ENCODE data around the gene LY86.
"Not testable (repeated sequence)": the region's sequence is repeated elsewhere in the genome, so short reads cannot be mapped to it uniquely, and the experiment has no call there.

Gene LY86

DNA sequence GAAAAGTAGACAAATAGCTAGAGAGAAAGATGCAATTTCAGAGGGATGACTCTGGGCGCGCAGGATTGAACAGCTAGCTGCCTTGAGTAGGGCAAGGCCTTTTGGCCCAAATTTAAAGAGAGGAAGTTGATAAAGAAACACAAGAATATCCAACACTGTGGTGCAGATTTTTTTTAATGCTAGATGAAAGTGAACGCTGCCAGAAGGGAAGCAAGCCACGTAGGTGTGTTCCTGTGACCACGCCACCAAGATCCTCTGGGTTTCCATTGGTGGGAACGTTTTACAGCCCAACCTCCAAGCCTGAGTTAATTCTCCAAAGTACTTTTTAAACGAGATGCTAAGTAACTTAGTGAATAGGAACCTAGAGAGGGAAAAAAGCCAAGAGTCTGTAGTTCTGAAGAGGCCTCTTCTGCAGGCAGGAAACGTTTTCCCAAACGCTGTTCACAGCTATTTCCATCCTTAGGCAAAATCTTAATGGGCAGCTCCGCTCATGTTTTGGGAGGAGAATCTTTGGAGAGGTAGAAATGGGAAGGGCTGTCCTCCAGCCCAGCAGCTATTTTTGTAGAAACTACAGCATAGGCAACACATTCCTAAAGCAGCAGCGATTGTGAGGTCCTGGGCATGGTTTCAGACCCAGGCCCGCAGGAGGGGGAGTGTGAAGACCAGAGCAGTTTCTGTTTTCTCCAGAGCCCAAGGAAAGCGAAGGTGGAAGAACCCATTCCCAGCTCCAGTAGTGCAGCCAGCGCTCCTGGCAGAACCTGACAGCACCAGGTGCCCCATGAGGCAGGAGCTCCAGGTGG lies 8.2 kb downstream of the LY86 start:
- no peak for DNase-seq (ENCODE audit: low spot score)

GRCh38 chr6:6597682-6598081 lies 9.2 kb downstream of the LY86 start:
- DNase-seq (ENCODE audit: low spot score) = no peak

DNA sequence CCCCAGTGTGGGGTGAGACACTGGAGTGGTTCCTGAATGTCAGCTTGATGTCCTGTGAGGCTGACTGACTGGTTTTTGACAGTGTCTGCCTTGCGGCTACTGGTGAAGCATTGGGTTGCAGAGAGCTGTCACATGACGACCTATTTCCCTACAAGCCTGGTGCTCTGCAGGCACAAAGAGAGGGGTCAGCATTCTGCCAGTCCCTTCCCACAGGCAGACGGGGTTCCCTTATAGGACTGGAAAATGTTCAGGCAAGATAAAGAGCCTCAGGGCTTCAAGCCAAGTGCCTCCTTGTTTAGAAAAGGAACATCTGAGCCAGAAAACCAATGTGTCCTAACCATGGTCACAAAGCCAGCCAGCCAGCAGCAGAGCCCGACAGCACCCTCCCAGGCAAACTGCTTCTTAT lies 11.0 kb downstream of the LY86 start:
- no peak for DNase-seq (ENCODE audit: low spot score)

DNA sequence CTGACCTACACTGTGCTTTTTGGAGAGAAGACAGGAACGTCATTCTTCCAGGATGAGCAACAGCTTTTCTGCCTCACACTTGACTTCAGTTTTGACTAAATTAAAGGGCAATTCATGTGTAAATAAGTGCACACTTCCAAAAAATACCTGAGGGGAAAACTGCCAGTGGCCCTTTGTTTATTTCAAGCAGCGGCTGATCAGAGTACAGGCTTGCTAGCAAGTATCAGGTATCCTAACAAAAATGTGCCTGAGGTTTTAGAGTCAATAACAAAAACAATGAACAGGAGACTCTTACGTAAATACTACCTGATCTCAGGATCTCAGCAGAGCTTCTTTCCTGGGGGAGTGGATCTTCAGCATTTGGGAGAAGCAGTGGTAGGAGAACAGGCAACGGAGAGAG lies 12.4 kb downstream of the LY86 start:
- no peak for DNase-seq (ENCODE audit: low spot score)

GRCh38 chr6:6602262-6602661 lies 13.7 kb downstream of the LY86 start:
- DNase-seq (ENCODE audit: low spot score) = no peak

GRCh38 chr6:6603317-6603716 lies 14.8 kb downstream of the LY86 start:
- DNase-seq (ENCODE audit: low spot score) = no peak

GRCh38 chr6:6604015-6604414 lies 15.5 kb downstream of the LY86 start:
- DNase-seq (ENCODE audit: low spot score) = no peak

DNA sequence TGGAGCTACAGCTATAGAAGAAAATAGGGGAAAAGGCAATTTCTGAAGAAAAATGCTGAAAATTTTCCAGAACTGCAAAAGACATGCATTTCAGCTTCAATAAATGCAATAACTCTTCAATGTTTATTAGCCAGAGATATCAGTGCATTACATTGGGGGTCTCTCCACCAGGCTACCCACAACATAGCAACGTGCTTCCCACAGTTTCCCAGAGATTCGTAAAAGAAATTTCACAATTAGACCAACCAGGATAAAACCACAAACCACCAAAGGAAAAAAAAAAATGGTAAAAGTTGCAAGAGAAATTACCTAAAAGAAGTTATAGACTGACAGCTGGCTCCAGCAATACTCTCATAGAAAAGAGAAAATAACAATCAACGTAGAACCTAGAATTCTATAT lies 16.0 kb downstream of the LY86 start:
- no peak for DNase-seq (ENCODE audit: low spot score)

DNA sequence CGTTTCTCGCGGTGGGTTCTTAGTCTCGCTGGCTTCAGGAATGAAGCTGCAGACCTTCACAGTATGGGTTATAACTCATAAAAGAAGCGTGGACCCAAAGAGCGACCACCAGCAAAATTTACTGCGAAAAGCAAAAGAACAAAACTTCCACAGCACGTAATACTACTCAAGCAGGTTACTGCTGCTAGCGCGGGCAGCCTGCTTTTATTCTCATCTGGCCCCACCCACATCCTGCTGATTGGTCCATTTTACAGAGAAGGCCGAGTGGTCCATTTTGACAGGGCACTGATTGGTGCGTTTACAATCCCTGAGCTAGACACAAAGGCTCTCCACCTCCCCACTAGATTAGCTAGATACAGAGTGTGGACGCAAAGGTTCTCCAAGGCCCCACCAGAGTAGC lies 17.4 kb downstream of the LY86 start:
- DNase-seq (ENCODE audit: low spot score) = no peak

DNA sequence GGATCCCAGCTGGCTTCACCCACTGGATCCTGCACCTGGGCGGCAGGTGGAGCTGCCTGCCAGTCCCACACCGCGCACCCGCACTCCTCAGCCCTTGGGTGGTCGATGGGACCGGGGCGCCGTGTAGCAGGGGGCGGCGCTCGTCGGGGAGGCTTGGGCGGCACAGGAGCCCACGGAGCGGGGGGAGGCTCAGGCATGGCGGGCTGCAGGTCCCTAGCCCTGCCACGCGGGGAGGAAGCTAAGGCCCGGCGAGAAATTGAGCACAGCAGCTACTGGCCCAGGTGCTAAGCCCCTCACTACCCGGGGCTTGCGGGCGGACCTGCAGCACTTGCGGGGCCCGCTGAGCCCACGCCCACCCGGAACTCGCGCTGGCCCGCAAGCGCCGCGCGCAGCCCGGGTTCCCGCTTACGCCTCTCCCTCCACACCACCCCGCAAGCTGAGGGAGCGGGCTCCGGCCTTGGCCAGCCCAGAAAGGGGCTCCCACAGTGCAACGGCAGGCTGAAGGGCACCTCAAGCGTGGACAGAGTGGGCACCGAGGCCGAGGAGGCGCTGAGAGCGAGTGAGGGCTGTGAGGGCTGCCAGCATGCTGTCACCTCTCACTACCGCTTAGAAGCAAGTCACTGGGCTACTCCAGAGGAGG lies 18.0 kb downstream of the LY86 start:
- not testable (repeated sequence) for DNase-seq (ENCODE audit: low spot score)

GRCh38 chr6:6609450-6609849 lies 20.9 kb downstream of the LY86 start:
- DNase-seq (ENCODE audit: low spot score) = no peak

- no peak for DNase-seq (ENCODE audit: low spot score)
These were observed 21.6 kb downstream of the LY86 start for GRCh38 chr6:6610031-6610591.

GRCh38 chr6:6611486-6611885 lies 23.0 kb downstream of the LY86 start:
- no peak for DNase-seq (ENCODE audit: low spot score)

GRCh38 chr6:6612308-6612707 lies 23.8 kb downstream of the LY86 start:
- no peak for DNase-seq (ENCODE audit: low spot score)

DNA sequence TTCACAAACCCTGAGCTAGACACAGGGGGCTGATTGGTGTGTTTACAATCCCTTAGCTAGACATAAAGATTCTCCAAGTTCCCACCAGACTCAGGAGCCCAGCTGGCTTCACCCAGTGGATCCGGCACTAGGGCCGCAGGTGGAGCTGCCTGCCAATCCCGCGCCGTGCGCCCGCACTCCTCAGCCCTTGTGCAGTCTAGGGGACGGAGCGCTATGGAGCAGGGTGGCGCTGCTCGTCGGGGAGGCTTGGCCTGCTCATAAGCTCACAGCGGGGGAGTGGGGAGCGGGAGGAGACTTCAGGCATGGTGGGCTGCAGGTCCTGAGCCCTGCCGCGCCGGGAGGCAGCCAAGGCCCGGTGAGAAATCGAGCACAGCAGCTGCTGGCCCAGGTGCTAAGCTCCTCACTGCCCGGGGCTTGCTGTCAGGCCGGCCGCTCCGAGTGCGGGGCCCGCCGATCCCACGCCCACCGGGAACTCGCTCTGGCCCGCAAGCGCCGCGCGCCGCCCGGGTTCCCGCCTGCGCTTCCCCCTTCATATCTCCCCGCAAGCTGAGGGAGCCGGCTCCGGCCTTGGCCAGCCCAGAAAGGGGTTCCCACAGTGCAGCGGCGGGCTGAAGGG lies 24.7 kb downstream of the LY86 start:
- not testable (repeated sequence) for DNase-seq (ENCODE audit: low spot score)

- DNase-seq (ENCODE audit: low spot score) = peak; percentile 17
These were observed 25.8 kb downstream of the LY86 start for GRCh38 chr6:6614096-6614982.

DNA sequence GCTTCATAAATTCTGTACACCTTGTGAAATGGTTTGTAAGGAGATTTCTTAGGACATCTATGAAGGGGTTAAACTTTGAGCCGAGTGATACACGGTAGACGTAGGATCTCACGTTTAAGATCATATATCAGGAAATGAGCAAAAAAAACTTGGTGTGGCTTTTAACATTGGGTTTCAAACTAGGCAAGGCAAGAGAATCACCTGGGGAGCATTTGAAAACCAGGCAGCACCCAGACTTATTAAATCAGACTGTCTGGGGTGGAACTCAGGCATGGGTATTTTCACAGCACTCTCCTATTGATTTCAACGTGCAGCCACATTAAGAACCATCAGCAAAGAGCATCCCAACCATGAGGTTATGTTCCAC lies 26.4 kb downstream of the LY86 start:
- no peak for DNase-seq (ENCODE audit: low spot score)

DNA sequence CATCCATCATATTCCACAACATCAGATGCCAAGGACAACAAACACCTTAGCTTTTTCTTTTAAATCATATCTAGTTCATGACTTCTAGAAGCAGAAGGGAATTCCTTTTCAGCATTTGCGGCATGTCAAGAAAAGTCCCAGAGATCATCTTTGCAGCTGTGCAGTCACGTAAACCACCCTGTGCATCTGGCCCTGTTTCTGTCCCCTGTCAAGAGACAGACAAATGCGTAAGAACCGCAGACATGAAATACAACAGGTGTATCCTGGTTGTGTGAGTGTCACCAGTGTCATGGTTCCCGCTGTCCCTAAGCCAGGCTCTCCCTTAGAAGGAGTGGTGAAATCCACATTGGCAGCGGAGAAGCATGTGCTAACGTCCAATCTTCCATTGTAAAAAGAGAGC lies 28.1 kb downstream of the LY86 start:
- no peak for DNase-seq (ENCODE audit: low spot score)

DNA sequence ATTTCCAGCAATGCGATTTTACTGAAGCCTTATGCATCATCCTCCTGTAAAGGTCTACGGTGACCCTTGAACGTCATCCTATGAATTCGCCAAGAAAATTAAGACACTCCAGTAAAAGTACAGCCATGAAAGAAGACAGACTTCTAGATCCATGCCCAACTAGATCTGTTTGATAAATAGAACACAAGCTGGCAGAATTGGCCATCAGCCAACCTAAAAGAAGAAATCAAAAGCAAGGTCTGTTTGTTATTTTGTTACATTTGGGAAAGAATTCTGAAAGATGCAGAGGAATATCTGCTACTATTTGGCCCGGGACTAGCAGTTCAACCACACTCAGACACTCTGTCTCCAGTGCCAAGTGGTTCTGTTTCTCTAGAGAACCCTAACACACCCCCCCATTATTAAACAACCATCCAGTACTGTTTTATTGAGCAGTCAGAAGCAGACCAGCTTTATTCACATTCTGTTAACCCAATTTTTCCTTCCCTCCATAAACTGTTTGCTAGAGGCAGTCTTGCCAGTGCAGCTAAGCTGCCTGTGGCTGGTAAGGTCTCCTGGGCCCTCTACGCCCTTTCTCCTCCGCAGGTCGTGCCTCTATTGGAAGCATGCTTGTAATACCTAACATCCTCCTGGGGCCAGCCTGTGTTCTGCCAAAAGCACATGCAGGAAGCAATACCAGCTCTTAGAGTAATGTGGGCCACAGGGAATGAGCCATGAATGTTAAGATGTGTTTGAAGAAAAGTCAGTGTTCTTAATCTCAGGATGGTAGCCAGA lies 30.7 kb downstream of the LY86 start:
- DNase-seq (ENCODE audit: low spot score) = no peak

- DNase-seq (ENCODE audit: low spot score) = no peak
These were observed 32.4 kb downstream of the LY86 start for GRCh38 chr6:6620766-6621425.

DNA sequence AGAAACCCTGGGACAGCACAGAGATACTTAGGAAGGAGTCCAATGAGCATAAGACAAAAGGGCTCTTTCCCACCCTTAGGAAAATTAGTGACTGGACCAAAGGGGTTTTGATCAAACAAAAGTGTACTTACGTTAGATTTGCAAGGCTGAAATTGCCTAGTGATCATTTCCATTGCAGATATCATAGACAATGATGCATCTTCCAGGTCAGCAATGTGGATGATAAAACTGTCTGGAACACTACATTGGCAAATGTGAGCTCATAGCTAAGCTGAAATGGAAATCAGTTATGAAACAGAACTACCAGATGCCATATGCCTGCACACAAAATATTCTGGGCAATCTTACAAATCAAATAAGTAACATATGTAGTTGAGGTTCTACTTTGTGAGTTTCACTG lies 34.0 kb downstream of the LY86 start:
- no peak for DNase-seq (ENCODE audit: low spot score)

All from AG08395 (cell line).